OCI-LY1 (cell line): Measurements from ENCODE around the gene GPR160.

Experiments used
- EZH2 ChIP-seq: fragments of 200-600 bp; sonication (generic), shearing (Covaris generic); IDR thresholded peaks from 2 replicates; pipeline ENCODE4 v1.8.0; 2017; ENCODE audit warnings: borderline replicate concordance, mixed run types, mild to moderate bottlenecking, antibody characterized with exemption, low read length, moderate library complexity, mixed read lengths
- TF ChIP-seq, protein P1 (sequence below): fragments of 200-600 bp; sonication (generic), shearing (Covaris generic); IDR thresholded peaks from 2 replicates; pipeline ENCODE4 v1.5.1; 2017; ENCODE audit warnings: mild to moderate bottlenecking, antibody characterized with exemption, low read length, moderate library complexity, mixed read lengths

DNA sequence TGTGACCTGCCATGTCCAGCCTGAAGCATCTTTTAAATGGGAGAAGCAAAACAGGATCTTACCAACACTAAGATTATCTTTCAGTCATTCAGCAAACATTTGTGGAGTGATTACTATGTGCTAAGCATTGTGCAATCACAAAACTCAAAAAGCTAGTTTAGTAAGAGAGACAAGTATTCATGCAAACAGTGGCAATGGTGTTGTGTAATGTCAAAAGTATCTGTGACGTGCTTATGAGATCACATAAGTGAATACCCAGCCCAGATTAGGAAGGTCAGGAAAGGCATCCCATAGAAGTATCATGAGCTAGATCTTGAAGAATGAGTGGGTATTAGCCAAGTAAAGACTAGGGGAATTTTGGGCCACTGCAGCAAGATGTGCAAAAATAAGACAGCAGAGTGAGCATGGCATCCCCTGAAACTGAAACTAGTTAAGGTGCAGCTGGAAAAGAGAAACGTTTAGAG lies 39.1 kb upstream of the GPR160 start:
- TF ChIP-seq, protein P1, sequence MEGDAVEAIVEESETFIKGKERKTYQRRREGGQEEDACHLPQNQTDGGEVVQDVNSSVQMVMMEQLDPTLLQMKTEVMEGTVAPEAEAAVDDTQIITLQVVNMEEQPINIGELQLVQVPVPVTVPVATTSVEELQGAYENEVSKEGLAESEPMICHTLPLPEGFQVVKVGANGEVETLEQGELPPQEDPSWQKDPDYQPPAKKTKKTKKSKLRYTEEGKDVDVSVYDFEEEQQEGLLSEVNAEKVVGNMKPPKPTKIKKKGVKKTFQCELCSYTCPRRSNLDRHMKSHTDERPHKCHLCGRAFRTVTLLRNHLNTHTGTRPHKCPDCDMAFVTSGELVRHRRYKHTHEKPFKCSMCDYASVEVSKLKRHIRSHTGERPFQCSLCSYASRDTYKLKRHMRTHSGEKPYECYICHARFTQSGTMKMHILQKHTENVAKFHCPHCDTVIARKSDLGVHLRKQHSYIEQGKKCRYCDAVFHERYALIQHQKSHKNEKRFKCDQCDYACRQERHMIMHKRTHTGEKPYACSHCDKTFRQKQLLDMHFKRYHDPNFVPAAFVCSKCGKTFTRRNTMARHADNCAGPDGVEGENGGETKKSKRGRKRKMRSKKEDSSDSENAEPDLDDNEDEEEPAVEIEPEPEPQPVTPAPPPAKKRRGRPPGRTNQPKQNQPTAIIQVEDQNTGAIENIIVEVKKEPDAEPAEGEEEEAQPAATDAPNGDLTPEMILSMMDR, result no peak
- TF ChIP-seq EZH2, result no peak
